Measurements from ENCODE around the gene ARSI. TPM values are rescaled to one million over a fixed set of nuclear protein-coding genes. Genes with fewer than 3 reads are reported as not detected.

The ARSI gene
- total RNA-seq, 1 experiment from 2014 or later: 0.71 TPM

DNA sequence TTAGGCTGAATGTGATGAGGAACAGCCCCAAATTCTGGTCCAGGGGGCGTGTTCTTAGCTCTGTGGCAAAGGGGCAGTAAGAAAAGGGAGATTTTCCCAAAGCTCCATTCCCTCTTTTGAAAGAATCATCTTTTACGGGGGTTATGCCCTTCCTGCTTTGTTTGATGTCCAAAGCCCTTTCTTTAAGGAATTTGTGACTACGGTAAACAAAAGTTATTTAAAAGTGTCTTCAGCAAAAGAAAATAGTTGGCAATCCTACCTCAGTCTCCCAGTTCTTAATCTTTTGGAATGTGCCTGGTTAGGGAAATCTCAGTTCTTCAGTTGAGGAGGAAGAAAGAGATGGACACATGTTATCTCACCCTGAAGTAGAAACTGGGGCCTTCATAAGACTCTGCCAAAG is 24.4 kb upstream of the ARSI start:
- no peak for DNase-seq
- BruUV-seq (replicated peaks): no TSS peak
- H3K27me3 Mint-ChIP-seq (ENCODE audit: unreplicated experiment): no peaks in the 10 kb centered on the region
- H3K4me1 Mint-ChIP-seq (ENCODE audit: low read depth, unreplicated experiment): peaks cover 2% of the 10 kb centered on the region
- no peak overlapping the region for H3K4me3 Mint-ChIP-seq (ENCODE audit: low read depth, unreplicated experiment)
- no peak overlapping the region for H3K27ac Mint-ChIP-seq (ENCODE audit: unreplicated experiment)
- TF ChIP-seq, protein P1, sequence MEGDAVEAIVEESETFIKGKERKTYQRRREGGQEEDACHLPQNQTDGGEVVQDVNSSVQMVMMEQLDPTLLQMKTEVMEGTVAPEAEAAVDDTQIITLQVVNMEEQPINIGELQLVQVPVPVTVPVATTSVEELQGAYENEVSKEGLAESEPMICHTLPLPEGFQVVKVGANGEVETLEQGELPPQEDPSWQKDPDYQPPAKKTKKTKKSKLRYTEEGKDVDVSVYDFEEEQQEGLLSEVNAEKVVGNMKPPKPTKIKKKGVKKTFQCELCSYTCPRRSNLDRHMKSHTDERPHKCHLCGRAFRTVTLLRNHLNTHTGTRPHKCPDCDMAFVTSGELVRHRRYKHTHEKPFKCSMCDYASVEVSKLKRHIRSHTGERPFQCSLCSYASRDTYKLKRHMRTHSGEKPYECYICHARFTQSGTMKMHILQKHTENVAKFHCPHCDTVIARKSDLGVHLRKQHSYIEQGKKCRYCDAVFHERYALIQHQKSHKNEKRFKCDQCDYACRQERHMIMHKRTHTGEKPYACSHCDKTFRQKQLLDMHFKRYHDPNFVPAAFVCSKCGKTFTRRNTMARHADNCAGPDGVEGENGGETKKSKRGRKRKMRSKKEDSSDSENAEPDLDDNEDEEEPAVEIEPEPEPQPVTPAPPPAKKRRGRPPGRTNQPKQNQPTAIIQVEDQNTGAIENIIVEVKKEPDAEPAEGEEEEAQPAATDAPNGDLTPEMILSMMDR (IDR thresholded peaks at IDR 0.05; ENCODE audit: unreplicated experiment): no peak
- intact Hi-C loops (cut with micrococcal nuclease; ENCODE audit: unreplicated experiment): no loop called here
- no peaks in the 10 kb centered on the region for H3K36me3 Mint-ChIP-seq (ENCODE audit: insufficient read depth, unreplicated experiment)
- H3K9me3 Mint-ChIP-seq (ENCODE audit: low read depth, unreplicated experiment): no peaks in the 10 kb centered on the region
- CTCF ChIA-PET: no interaction called here

GRCh38 chr5:150326707-150327106 is 24.0 kb upstream of the ARSI start:
- Mint-ChIP-seq H3K4me3 (ENCODE audit: low read depth, unreplicated experiment) (no peak overlapping the region), H3K27me3 (ENCODE audit: unreplicated experiment) (no peaks in the 10 kb centered on the region), H3K36me3 (ENCODE audit: insufficient read depth, unreplicated experiment) (no peaks in the 10 kb centered on the region), H3K4me1 (ENCODE audit: low read depth, unreplicated experiment) (peaks cover 6% of the 10 kb centered on the region), H3K27ac (ENCODE audit: unreplicated experiment) (no peak overlapping the region), H3K9me3 (ENCODE audit: low read depth, unreplicated experiment) (no peaks in the 10 kb centered on the region)
- CTCF ChIA-PET: no interaction called here
- BruUV-seq (replicated peaks): no TSS peak
- intact Hi-C loops (cut with micrococcal nuclease; ENCODE audit: unreplicated experiment): no loop called here
- TF ChIP-seq, protein P1 (IDR thresholded peaks at IDR 0.05; ENCODE audit: unreplicated experiment): no peak
- DNase-seq: no peak

- Mint-ChIP-seq H3K27ac (ENCODE audit: unreplicated experiment) (no peak overlapping the region), H3K9me3 (ENCODE audit: low read depth, unreplicated experiment) (peaks cover 3% of the 10 kb centered on the region), H3K27me3 (ENCODE audit: unreplicated experiment) (no peaks in the 10 kb centered on the region), H3K4me3 (ENCODE audit: low read depth, unreplicated experiment) (no peak overlapping the region), H3K4me1 (ENCODE audit: low read depth, unreplicated experiment) (peaks cover 19% of the 10 kb centered on the region), H3K36me3 (ENCODE audit: insufficient read depth, unreplicated experiment) (no peaks in the 10 kb centered on the region)
- DNase-seq: no peak
- TF ChIP-seq, protein P1 (IDR thresholded peaks at IDR 0.05; ENCODE audit: unreplicated experiment): no peak
- CTCF ChIA-PET: interaction anchor here (0.7 to 1.5 kb wide), 3 partner anchors 12 to 180 kb away, joined by 3 to 4 read pairs (median 3); no protein-coding TSS in a partner anchor
- BruUV-seq (replicated peaks): no TSS peak
- intact Hi-C loops (cut with micrococcal nuclease; ENCODE audit: unreplicated experiment): no loop called here
These were observed 22.7 kb upstream of the ARSI start for GRCh38 chr5:150325426-150325825.

GRCh38 chr5:150323819-150324218 is 21.1 kb upstream of the ARSI start:
- H3K27ac Mint-ChIP-seq (ENCODE audit: unreplicated experiment): no peak overlapping the region
- CTCF ChIA-PET: interaction anchor here (0.7 kb wide), 1 partner anchor 397 kb away, joined by 9 read pairs; no protein-coding TSS in a partner anchor
- intact Hi-C loops (cut with micrococcal nuclease; ENCODE audit: unreplicated experiment): no loop called here
- DNase-seq: no peak
- TF ChIP-seq, protein P1 (IDR thresholded peaks at IDR 0.05; ENCODE audit: unreplicated experiment): no peak
- no peak overlapping the region for H3K4me3 Mint-ChIP-seq (ENCODE audit: low read depth, unreplicated experiment)
- peaks cover 3% of the 10 kb centered on the region for H3K9me3 Mint-ChIP-seq (ENCODE audit: low read depth, unreplicated experiment)
- no peaks in the 10 kb centered on the region for H3K27me3 Mint-ChIP-seq (ENCODE audit: unreplicated experiment)
- no TSS peak for BruUV-seq (replicated peaks)
- H3K36me3 Mint-ChIP-seq (ENCODE audit: insufficient read depth, unreplicated experiment): no peaks in the 10 kb centered on the region
- H3K4me1 Mint-ChIP-seq (ENCODE audit: low read depth, unreplicated experiment): peaks cover 35% of the 10 kb centered on the region
